Adrenal gland (tissue), 5 donors: ENCODE measurements around the gene OR10G3.

Experiments
- POLR2A ChIP-seq, 2 donors: fragments of 450-650 bp; IDR thresholded peaks; one replicate each; pipeline ENCODE4 v1.6.1; 2017; ENCODE audit warnings: antibody characterized with exemption in 2 of 2, mild to moderate bottlenecking in 2 of 2, moderate library complexity in 1 of 2
- TF ChIP-seq, protein P1 (sequence below), 6 experiments: fragments of 450-650 bp in 4 of 6; fragments of 200-600 bp in 2 of 6; sonication (generic) in 1 of 6; IDR thresholded peaks; 1 replicate in 5 of 6; 2 replicates in 1 of 6; pipeline versions ENCODE4 v1.5.1 to v1.8.0; 2016 to 2021; ENCODE audit warnings: antibody characterized with exemption in 6 of 6, mild to moderate bottlenecking in 2 of 6, moderate library complexity in 1 of 6
- donor health status: DM: no; HTN: no; CAD: no.

DNA sequence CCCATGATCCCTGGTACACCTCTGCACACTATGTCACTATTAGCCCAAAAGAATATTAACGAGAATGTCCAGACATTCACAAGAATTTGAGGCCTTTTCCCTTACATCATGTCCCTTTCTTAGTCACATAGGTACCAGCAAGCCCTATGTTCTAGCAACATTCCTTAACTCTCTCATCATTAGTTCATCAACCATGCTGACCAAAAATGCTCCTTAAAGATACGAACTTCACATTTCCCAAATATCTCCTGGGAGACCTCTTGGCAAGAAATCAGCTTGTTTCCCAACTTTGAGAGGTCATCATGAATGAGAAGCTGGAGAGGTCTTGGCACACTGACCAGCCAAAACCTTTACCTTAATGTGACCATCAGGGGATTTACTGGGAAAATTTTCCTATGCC, 58.4 kb downstream of the OR10G3 start:
- TF ChIP-seq, protein P1, sequence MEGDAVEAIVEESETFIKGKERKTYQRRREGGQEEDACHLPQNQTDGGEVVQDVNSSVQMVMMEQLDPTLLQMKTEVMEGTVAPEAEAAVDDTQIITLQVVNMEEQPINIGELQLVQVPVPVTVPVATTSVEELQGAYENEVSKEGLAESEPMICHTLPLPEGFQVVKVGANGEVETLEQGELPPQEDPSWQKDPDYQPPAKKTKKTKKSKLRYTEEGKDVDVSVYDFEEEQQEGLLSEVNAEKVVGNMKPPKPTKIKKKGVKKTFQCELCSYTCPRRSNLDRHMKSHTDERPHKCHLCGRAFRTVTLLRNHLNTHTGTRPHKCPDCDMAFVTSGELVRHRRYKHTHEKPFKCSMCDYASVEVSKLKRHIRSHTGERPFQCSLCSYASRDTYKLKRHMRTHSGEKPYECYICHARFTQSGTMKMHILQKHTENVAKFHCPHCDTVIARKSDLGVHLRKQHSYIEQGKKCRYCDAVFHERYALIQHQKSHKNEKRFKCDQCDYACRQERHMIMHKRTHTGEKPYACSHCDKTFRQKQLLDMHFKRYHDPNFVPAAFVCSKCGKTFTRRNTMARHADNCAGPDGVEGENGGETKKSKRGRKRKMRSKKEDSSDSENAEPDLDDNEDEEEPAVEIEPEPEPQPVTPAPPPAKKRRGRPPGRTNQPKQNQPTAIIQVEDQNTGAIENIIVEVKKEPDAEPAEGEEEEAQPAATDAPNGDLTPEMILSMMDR (IDR thresholded peaks at IDR 0.05), result no peak
- no peak for TF ChIP-seq POLR2A (IDR thresholded peaks at IDR 0.05)
